Panc1 (cell line): Measurements from ENCODE around the gene PARP4. TPM values are rescaled to one million over a fixed set of nuclear protein-coding genes. Genes with fewer than 3 reads are reported as not detected.
"Not testable (repeated sequence)": the region's sequence is repeated elsewhere in the genome, so short reads cannot be mapped to it uniquely, and the experiment has no call there.

Experiments used
- ATAC-seq: fragments of 200-7000 bp; cut with Tn5 transposase; 2 replicates; pipeline ENCODE4 v1.9.1; 2020; ENCODE audit warnings: mild to moderate bottlenecking, moderate library complexity
- Bru-seq: library from RNA; stranded (reverse); fragments of 400-500 nt; gene quantifications from one replicate; lab custom pipeline; 2021; lab: Mats Ljungman, UMichigan
- BruChase-seq, 2 experiments: library from RNA; stranded (reverse); fragments of 400-500 nt; gene quantifications; one replicate each; lab custom pipeline; 2021; lab: Mats Ljungman, UMichigan
- BruUV-seq: library from RNA; stranded (reverse); fragments of 400-500 nt; replicated peaks from 2 replicates; lab custom pipeline; 2021; lab: Mats Ljungman, UMichigan
- CTCF ChIA-PET: fragments of 300-600 bp; sonication (Branson Sonifier 250); formaldehyde crosslinking; loops from one replicate; lab custom pipeline; 2022; ENCODE audit warnings: antibody characterized with exemption; lab: Charles Lee
- POLR2A ChIA-PET: fragments of 300-600 bp; sonication (Branson Sonifier 250); formaldehyde crosslinking; loops from one replicate; lab custom pipeline; 2022; ENCODE audit warnings: antibody characterized with exemption; lab: Charles Lee
- DNase-seq: peaks from one replicate; pipeline ENCODE4 v3.0.0-alpha.2; 2010; ENCODE audit warnings: low read depth, low spot score
- H3K27ac ChIP-seq: 2 replicates; pipeline ENCODE4 v1.5.1; 2011; ENCODE audit warnings: mild to moderate bottlenecking, low read length, inconsistent platforms
- H3K27me3 ChIP-seq: fragments of 200-500 bp; sonication (Bioruptor generic); 2 replicates; pipeline ENCODE4 v1.6.0; 2014; ENCODE audit warnings: low read length, inconsistent platforms; ENCODE audit not compliant: control insufficient read depth, insufficient read depth
- H3K36me3 ChIP-seq: fragments of 200-500 bp; sonication (Bioruptor generic); 2 replicates; pipeline ENCODE4 v1.5.1; 2014; ENCODE audit warnings: inconsistent platforms, mild to moderate bottlenecking, low read length, moderate library complexity; ENCODE audit not compliant: control insufficient read depth, insufficient read depth
- H3K4me1 ChIP-seq: 2 replicates; pipeline ENCODE4 v1.5.1; 2011; ENCODE audit warnings: inconsistent platforms, mild to moderate bottlenecking, low read length, moderate library complexity; ENCODE audit not compliant: control insufficient read depth, insufficient read depth
- H3K4me3 ChIP-seq, 2 experiments: 2 replicates each; pipeline ENCODE4 v1.5.1; 2011 to 2012; ENCODE audit warnings: low read depth in 2 of 2, low read length in 2 of 2, mild to moderate bottlenecking in 2 of 2, inconsistent platforms in 1 of 2, moderate library complexity in 1 of 2
- H3K9me3 ChIP-seq: fragments of 200-500 bp; sonication (Bioruptor generic); 2 replicates; pipeline ENCODE4 v1.5.1; 2014; ENCODE audit warnings: low read depth, mild to moderate bottlenecking, inconsistent platforms, low read length, moderate library complexity; ENCODE audit not compliant: control insufficient read depth, insufficient read depth
- POLR2AphosphoS5 ChIP-seq: IDR thresholded peaks from 2 replicates; pipeline ENCODE4 v1.6.1; 2012; ENCODE audit warnings: mild to moderate bottlenecking, low read depth, low read length, moderate library complexity
- REST ChIP-seq, 2 experiments: IDR thresholded peaks; 2 replicates each; pipeline ENCODE4 v1.6.1; 2011 to 2012; ENCODE audit warnings: low read depth in 2 of 2, control low read depth in 1 of 2, low read length in 1 of 2, mild to moderate bottlenecking in 1 of 2, moderate library complexity in 1 of 2; ENCODE audit not compliant: insufficient read depth in 1 of 2
- in situ Hi-C: cut with HindIII; loops from 2 replicates; pipeline ENCODE4 v1.10.0; 2016; ENCODE audit warnings: low sequenced_read_pairs, low pct_unique_long_range_greater_than_20kb
- intact Hi-C: fragments of 100-400 bp; cut with micrococcal nuclease; formaldehyde crosslinking; loops from one replicate; pipeline ENCODE4 v1.10.0; 2022; ENCODE audit not compliant: unreplicated experiment
- long read RNA-seq: library from polyadenylated mRNA; unstranded; transcript quantifications from one replicate; pipeline ENCODE4 v2.0.0, GENCODE V29; 2021; ENCODE audit not compliant: unreplicated experiment
- polyA plus RNA-seq: library from polyadenylated mRNA; unstranded; fragments of >200 nt; gene quantifications from one replicate; pipeline ENCODE4 v1.2.1, GENCODE V29; 2012; ENCODE audit warnings: missing spikeins; ENCODE audit not compliant: insufficient read length
- total RNA-seq: library from RNA; stranded (reverse); gene quantifications from one replicate; pipeline ENCODE4 v1.2.1, GENCODE V29; 2021; ENCODE audit not compliant: unreplicated experiment

PARP4 gene
- total RNA-seq (44.0 TPM), Bru-seq, nascent RNA (percentile 76 among the genes with signal in this experiment), BruChase-seq, experiment 1, labeled RNA remaining after a 2-hour chase (percentile 75 among the genes with signal in this experiment), BruChase-seq, experiment 2, labeled RNA remaining after a 6-hour chase (percentile 82 among the genes with signal in this experiment)
- 21.7 TPM for polyA plus RNA-seq
- long read RNA-seq, full-length matches to known transcripts = 10 of 51 reads
- long read RNA-seq, partial matches to known transcripts = 30 of 51 reads
- long read RNA-seq, other reads (novel, unspliced or antisense) = 11 of 51 reads

GRCh38 chr13:24512197-24512907 lies at the start of gene PARP4:
PARP4 (minus strand) TSS chr13:24512778; CDS start chr13:24503776, 9,002 bp downstream.
- no TSS peak for BruUV-seq

GRCh38 chr13:24560579-24561187 lies 48.1 kb upstream of the PARP4 start:
- ATAC-seq, POLR2A ChIA-PET, H3K27me3 ChIP-seq, DNase-seq, in situ Hi-C loops, H3K4me1 ChIP-seq, H3K4me3 ChIP-seq, H3K9me3 ChIP-seq, BruUV-seq, H3K36me3 ChIP-seq, CTCF ChIA-PET, intact Hi-C loops, H3K27ac ChIP-seq: not testable (repeated sequence)

More at GRCh38 chr13:24512197-24512907, at the start of gene PARP4:
- Histone ChIP-seq H3K9me3 (no peaks in the 10 kb centered on the region), H3K36me3 (peaks cover 5% of the 10 kb centered on the region), H3K4me3 (peak within 1 kb of the TSS; percentile 69 to 79), H3K27me3 (no peaks in the 10 kb centered on the region), H3K27ac (peak within 1 kb of the TSS; percentile 93), H3K4me1 (no peaks in the 10 kb centered on the region; the same call in 1 of the 2 replicates)
- POLR2A ChIA-PET = no interaction called here
- intact Hi-C loops (no loop called here), in situ Hi-C loops (no loop called here)
- DNase-seq = peak; percentile 61
- CTCF ChIA-PET = no interaction called here
- ATAC-seq = peak; percentile 94
- peak; percentile 82 for TF ChIP-seq POLR2AphosphoS5
- no peak for TF ChIP-seq REST (IDR thresholded peaks at IDR 0.05; ENCODE audit: insufficient read depth in 1 of 2, low read depth in 2 of 2, low read length in 1 of 2)

- DNase-seq, H3K9me3 ChIP-seq, H3K27me3 ChIP-seq, H3K36me3 ChIP-seq, in situ Hi-C loops, H3K4me1 ChIP-seq, intact Hi-C loops, H3K27ac ChIP-seq, CTCF ChIA-PET, ATAC-seq, BruUV-seq, H3K4me3 ChIP-seq, POLR2A ChIA-PET: not testable (repeated sequence)
These were observed 47.0 kb upstream of the PARP4 start for GRCh38 chr13:24559431-24560218.
